GM19463 (cell line): ENCODE data around the gene ATP6V0D1.
"Not testable (repeated sequence)": the region's sequence is repeated elsewhere in the genome, so short reads cannot be mapped to it uniquely, and the experiment has no call there.

Experiments
- ATAC-seq: cut with Tn5 transposase; IDR thresholded peaks from one replicate; pipeline ENCODE4 v1.9.1; 2021; ENCODE audit warnings: mild to moderate bottlenecking, moderate library complexity; ENCODE audit not compliant: unreplicated experiment

The ATP6V0D1 gene

DNA sequence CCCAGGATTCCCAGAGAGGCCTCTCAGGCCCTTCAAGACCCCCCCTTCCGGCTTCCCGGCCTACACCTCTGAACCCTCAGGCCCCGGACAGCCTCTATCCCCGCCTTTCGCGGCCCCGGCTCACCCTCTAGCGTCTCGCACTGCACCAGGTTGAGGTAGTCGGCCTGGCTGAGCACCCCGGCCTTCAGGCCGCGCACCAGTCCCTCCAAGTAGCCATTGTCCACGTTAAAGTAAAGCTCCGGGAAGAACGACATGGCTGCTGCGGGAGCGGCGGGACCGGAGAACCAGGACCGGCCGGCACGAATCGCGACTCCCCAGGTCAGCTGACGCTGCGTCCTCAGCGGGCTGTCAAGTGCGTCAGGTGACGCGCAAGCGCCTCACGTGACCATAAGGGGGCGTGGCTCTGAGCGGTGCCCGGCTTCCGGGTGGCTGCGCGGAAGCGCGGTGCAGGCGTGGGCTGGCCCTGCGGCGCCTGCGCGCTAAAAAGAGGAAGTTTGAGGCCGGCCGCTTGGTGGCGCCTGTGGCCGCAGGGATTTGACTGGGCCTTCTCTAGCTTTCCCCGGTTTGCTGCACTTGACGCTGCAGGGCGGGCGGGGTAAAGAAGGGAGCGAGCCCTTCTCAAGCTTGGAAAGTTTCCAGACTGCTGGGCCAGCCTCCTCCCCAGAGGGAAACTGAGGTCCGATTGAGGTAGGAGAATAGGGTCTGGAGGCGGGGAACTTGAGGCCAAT is at the start of gene ATP6V0D1:
Gene ATP6V0D1, minus strand, starts transcription at position 325 of the 728 bp plus-strand sequence. Its CDS starts 71 bp downstream, at position 254.
- ATAC-seq, result peak; percentile 94

DNA sequence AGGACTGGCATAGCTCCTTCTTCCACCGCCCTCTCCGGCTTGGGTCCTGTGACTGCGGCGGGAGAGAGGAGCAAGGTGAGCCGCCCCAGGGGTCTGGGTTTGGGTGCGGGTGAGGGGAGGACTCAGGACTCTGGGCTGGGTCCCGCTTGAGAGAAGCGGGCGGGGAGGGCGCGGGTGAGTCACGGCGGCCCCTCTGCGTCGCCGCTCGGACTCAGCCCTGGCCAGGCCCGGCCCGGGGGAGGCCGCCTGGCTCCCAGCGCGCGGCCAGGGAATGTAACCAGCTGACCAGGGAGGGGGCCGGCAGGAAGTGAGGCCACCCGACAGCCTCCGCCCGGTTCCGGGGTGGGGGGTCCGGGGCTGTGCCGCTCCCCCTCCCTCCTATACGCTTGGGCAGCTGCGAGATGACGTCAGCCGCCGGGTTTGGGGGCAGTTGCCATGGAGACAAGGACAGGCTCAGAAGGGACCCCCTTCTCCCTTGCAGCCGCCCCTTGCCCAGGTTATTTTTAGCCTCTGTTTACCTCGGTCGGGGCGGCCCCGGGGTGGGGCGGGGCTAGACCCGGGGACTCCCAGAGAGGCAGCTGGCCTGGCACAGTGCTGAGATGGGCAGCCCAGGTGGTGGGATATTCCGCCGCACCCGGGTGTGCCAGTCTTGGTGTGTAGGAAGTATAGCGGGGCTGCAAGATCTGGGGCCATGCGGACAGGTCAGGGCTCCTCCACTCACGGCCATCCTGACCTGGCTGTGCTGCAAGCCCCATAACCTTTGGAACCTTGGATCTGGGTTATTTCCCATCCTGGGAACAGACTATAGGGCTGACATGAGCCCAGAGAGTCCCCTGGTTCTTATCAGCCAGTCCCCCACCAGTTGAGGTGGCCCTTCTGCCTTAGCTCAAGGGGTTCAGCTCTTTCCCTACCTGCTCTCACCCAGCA is 49.3 kb upstream of the ATP6V0D1 start:
- ATAC-seq, result peak; percentile 40

DNA sequence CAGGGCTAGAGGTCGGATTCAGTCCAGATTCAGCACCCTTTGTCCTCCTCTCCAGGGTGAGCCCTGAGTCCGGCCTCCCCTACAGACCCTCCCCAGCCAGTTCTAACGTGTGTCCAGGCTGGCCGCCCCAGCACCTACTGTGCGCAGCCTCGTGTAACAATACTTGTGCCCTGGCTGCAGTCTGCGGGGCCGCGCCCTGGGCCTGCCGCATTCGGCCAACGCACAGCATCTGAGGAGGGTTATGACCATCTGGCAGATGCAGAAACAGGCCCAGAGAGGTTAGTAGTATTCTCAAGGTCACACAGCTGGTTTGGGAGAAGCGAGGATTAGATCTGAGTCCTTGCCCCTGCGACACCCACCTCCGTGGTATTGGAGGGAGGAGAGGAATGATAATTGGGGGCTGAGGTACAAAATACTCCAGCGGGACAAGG is 48.6 kb upstream of the ATP6V0D1 start:
- ATAC-seq, result no peak

DNA sequence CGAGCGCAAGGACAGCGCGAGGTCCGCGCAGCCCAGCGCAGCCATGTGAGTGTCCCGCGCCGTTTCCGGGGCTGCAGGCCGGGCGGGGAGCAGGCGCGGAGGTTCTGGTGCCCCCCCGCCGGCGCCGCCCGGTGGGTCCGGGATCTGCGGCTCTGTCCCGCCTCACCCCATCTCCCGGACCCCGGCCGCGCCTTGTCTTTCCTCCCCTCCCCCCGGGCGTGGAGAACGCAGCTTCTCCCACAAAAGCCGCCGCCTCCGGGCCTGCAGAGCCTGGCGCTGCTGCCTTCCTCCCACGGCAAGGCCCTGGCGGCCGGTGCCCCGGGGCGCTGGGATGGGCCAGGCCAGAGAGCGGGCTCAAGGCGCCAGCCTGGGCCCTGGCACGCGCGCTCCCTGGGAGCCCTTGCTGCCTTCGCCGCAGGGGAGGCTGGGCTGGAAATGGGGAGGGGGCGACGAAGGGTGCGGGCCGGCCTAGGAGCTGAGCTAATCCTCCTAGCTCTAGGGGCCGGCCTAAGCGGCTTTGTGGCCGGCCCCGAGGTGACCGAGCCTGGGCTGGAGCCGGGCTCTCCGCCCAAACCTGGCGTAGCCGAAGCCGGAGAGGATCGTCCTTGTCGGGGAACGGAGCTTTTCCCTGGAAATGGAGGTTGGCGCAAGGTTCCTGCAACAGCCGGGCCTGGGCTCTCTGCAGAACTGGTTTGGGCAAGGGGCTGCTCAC is 48.1 kb upstream of the ATP6V0D1 start:
- ATAC-seq, result peak; percentile 25

DNA sequence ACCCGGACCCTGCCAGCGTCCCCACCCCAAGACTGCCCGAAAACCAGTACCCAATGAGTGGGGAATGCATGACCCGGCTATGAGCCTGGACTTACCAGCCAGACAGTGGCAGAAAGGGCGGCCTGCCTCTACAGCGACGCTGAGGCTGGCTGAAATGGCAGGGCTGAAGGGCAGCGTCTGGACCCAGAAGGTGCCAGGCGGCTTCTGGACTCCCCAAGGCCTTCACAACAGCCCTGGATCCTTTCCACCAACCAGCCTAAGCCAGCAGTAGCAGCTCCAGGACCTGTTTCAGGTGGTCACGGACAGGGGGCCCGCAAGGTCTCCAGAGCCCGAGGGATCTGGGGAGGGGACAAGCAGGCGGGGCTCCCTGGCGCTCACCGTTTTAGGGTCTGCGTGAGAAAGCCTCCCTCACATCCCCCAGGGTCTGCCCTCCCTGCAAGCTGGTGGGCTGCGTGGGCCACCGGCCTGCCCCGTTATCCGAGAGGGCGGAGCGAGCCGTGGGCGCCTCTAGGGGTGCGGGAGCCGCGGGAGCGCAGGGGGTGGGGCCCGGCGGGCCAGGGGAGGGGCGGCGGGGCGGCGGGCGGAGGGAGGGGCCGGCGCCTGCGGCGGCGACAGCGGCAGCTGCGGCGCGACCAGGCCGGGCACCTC is 47.4 kb upstream of the ATP6V0D1 start, which contains the start of gene RIPOR1:
Gene RIPOR1, plus strand, starts transcription at position 608 of the 648 bp plus-strand sequence. CDS start 9,618 bp downstream, outside the sequence.
- ATAC-seq, result peak; percentile 40

DNA sequence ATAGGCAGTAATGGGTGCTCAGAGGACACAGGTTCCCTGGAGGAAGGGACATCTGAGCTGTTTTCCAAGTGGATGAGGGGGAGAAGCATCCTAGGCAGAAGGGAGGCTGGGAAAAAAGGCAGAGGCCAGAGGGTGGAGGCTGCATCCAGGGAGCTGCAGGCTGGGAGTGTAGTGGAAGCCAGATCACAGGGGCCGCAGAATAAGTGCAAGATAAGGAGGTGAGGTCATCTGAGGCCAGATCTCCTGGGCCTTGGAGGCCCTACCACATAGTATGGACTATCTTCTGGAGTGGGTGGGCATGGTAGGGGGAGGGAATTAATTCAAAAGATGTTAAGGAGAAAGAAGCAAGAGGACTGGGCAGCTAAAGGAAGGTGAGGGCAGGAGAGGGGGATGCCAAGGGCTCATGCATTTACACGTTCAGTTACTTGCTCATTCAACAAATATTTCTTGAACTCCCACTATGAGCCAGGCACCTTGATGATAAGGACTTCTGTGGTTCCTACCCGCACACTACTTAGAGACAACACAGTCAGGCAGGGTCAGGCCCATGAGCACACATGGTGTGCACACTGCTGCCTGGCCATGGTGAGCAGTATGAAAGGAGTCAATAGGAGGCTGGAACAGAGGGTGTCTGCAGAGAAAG is 45.3 kb upstream of the ATP6V0D1 start:
- no peak for ATAC-seq

DNA sequence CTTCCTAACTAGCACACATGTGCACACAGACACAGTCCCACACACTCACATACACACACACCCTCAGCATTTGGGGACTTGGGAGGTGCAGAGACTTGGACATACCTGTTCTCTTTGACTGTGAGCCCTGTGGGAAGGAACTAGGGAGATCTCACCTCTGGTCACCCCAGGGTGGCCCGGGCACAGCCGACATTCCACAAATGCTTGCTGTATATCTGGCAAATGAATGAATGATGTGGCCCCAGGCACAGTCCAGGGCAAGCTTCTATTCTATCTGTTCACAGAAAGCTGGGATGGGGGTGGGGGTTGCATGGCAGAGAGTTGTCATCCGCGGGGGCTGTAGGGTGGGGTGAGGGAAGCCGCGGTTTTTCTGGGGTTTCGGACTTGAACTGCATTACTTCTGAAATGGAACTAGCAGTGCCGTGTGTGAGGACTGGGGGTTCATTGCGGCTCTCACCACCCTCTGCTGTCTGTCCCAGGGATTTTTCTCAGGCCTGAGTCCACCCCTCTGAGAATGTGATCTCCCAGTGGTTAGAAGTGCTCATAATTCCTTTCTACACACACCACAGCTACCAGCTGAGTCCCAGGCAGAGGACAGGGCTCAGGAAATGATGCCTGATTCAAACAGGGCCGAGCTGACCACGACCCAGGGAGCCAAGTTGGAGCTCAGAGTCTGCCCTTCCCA is 44.4 kb upstream of the ATP6V0D1 start:
- ATAC-seq, result no peak

DNA sequence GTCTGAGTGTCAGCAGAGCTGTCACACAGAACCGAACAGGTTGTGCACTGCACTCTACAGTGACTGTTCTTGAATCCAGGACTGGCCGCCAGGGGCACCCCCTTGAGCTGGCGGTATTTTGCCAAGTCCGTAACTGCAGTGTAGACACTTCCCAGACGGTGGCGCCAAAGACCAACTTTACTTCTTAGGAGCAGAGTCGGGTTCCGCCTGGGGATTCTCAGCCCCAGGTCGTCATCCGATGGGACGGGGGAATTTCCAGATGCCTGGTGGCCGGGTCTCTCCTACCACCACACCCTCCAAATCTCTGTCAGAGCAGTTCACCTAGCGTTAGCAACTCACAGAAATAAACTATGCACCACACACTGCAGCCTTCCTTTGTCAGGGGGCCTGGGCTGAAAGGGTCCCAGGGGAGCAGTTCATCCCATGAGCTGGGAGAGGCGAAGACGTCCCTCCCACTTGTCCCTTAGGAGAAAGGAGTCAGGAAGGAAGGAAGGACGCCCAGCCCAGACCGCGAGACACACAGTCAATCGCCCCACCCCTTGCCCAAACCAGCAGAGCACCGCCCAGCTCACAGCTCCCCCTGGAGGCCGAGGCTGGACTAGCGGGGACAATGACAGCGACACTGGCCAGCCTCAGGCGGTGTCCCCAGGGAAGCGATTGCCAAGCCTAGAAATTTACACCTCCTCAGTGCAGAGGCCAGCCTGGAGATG is 40.3 kb upstream of the ATP6V0D1 start:
- peak; percentile 59 for ATAC-seq

DNA sequence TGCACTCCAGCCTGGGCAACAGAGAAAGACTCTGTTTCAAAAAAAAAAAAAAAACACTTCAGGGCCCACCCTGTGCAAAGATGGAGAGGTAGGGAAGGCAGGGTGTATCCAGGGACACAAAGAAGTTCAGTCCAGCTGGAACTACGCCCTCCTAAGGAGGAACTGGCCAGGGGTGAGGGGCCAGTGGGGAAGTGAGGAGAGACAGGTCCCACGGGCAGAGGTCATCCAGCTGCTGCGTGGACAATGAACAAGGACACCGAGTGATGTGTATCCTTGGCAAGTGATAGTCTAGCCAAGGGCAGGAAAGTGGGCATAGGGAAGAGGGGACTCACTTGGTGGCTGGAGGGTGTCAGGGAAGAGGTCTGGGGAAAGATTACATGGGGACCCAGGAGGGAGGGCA is 38.3 kb upstream of the ATP6V0D1 start:
- no peak for ATAC-seq

DNA sequence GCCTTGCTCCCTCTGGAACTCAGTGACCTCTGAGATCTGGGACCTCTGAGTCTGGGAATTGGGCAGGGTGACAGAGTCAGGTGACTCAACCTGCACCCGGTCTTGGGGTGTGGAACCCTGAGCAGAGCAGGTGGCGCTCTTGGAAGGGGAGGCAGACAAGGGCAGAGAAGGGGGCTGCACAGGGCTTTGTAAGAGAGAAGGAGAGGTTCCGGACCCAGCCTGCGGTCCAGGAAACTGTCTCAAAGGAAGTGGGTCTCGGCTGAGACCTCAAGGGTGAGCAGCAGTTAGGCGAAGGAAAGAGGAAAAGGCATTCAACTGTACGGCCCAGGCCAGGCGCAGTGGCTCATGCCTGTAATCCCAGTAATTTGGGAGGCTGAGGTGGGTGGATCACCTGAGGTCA is 37.7 kb upstream of the ATP6V0D1 start:
- ATAC-seq, result no peak

DNA sequence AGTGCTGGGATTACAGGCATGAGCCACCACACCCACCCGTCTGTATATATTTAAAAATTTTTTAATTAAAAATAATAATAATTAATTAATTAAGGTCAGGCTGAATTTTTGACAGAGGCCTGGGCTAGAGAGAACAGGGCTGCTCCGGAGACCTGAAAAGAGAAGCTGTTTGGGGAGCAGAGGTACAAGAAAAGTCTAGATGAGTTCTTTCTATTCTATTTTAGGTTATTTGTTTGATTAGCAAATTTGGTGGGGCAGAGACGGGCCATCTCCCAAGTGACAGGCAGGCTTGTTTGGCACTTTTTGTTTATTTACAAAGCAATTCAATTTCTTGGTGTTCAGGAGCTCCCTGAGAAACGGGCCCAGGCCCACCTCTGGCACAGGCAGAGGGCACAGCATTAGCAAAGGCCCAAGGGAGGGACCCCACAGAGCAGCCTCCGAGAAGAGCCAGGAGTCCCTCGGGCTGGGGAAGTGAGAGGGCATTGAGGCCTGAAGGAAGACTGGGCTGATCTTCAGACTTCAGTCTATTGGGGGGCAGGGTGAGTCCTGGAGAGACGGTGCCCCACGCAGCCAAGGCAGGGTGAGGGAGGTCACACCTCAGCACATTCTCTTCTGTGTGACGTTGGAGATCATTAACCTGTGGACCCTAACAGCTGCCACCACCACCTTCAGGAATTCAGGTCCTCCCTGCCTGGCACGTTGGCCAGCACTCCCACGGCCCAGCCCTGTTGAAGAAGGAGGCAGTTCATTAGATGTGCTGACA is 36.9 kb upstream of the ATP6V0D1 start:
- peak; percentile 43 for ATAC-seq

DNA sequence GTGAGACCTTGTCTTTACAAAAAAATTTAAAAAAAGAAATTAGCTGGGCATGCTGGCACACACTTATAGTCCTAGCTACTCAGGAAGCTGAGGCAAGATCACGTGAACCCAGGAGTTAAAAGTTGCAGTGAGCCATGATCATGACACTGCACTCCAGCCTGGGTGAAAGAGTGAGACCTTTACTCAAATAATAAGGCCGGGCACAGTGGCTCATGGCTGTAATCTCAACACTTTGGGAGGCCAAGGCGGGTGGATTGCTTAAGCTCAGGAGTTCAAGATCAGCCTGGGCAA is 36.1 kb upstream of the ATP6V0D1 start:
- ATAC-seq, result no peak

DNA sequence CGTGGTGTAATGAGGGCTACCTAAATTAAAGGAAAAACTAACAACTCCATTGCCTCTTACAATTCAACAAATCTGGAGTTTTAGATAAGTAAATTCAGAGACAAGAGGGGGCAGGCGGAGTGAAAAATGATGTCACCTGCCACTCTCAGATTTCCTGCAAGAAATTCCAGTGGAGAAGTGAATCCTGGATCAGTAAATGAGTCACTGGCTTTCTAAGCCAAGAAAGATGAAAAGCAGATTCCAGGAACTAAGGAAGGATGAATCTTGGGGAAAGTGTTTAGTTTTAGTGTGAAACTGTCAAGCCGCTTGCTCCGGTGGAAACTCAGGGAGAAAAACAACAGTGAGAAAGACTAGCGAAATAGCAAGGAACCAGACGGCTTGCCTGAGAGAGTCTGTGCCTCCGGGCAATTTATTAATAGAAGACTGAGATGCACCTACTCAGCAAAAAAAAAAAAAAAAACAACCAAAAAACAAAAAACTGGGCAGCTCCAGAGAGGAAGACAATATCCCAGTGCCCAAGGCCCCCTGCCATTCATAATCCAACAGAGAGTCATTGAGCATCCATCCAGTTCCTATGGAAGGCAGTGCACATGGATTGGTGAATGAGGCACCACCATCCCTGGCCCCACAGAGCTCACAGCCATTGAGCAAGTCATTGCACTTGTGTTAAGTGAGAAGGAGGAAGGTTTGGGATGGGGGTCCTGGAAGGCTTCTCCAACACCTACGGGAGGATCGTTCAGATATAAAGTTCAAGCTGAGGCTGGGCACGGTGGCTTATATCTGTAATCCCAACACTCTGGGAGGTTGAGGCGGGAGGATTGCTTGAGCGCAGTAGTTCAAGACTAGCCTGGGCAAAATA is 35.6 kb upstream of the ATP6V0D1 start:
- no peak for ATAC-seq

DNA sequence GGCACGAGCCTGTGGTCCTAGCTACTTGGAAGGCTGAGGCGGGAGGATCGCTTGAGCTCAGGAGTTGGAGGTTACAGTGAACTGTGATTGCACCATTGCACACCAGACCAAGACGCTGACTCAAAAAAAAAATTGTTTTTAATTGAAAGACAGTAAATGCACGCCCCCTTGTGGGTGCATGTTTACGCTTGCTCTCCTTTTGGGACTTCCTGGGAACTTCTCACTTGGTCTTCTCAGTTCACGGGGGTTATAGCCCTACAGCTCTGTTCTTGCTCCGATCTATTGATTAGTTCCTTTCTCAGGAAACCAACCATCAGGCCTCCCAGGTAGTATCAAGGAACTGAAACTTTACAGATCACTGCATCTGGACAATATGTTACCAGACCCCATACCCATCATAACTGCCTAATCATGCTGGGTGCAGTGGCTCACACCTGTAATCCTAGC is 33.4 kb upstream of the ATP6V0D1 start:
- peak; percentile 59 for ATAC-seq

DNA sequence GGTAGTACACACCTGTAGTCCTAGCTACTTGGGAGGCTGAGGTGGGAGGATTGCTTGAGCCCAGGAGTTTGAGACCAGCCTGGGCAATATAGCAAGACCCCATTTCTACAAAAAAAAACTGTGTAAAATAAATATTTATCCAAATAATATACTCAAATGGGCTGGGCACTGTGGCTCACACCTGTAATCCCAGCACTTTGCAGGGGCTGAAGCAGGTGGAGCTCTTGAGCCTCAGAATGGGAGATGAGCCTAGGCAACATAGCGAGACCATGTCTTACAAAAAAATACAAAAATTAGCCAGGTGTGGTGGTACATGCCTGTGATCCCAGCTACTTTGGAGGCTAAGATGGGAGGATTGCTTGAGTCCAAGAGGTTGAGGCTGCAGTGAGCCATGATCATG is 32.9 kb upstream of the ATP6V0D1 start:
- not testable (repeated sequence) for ATAC-seq

DNA sequence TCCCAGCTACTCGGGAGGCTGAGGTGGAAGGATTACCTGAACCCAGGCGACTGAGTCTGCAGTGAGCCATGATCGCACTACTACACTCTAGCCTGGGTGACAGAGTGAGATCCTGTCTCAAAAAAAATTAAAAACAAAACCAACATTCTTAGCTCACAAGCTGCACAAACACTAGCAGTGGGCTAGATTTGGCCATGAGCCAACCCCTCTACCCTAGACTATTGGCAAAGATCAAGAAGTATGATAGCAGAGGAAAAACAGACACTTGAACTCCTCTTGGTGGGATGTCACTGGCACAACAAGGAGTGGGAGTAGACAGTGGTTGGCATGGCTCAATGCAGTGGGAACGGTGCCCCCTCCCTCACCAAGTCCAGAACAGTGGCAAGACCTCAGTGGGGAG is 28.1 kb upstream of the ATP6V0D1 start:
- ATAC-seq, result no peak

DNA sequence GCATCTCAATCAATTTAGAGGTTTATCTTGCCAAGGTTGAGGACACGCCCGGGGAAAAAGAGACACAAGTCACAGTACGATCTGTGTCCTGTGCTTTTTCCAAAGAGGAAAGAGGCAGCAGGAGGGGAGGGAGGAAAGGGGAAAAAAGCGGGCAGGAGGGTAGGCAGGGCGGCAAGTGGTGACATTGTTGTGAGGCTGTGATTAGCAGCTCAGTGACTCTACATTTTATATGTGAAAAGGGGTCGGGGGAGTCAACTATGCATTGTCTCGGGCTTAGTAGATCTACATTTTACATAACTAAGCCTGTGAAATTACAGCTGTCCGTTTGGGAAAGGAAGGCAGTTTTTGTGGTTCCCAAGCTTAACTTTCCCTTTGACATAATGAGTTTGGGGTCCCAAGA is 25.5 kb upstream of the ATP6V0D1 start:
- no peak for ATAC-seq
